HG02571 (cell line): ENCODE data around the gene CDIPT.

ENCODE experiments used
- ATAC-seq: cut with Tn5 transposase; IDR thresholded peaks from one replicate; pipeline ENCODE4 v1.9.1; 2021; ENCODE audit warnings: mild to moderate bottlenecking, moderate library complexity; ENCODE audit not compliant: unreplicated experiment

Gene CDIPT

GRCh38 chr16:29860218-29860617 lies 2.8 kb downstream of the CDIPT start:
- no peak for ATAC-seq

GRCh38 chr16:29858974-29859373 lies 4.1 kb downstream of the CDIPT start:
- no peak for ATAC-seq

- ATAC-seq = no peak
These were observed 4.7 kb downstream of the CDIPT start for GRCh38 chr16:29858149-29858849.

- ATAC-seq = no peak
These were observed 5.8 kb downstream of the CDIPT start for GRCh38 chr16:29857133-29857760.

GRCh38 chr16:29854520-29855100 lies 8.4 kb downstream of the CDIPT start:
- no peak for ATAC-seq

- ATAC-seq = no peak
These were observed 10.4 kb downstream of the CDIPT start for GRCh38 chr16:29852654-29853053.

GRCh38 chr16:29850998-29851397 lies 12.0 kb downstream of the CDIPT start:
- ATAC-seq = no peak

- ATAC-seq = no peak
These were observed 13.5 kb downstream of the CDIPT start for GRCh38 chr16:29849505-29849904.

- no peak for ATAC-seq
These were observed 14.4 kb downstream of the CDIPT start for GRCh38 chr16:29848420-29849297.

GRCh38 chr16:29845656-29846055 lies 17.4 kb downstream of the CDIPT start:
- no peak for ATAC-seq

- ATAC-seq = no peak
These were observed 18.3 kb downstream of the CDIPT start for GRCh38 chr16:29844575-29845331.

- no peak for ATAC-seq
These were observed 19.1 kb downstream of the CDIPT start for GRCh38 chr16:29843931-29844330.

GRCh38 chr16:29842732-29843346 lies 20.2 kb downstream of the CDIPT start:
- no peak for ATAC-seq

- ATAC-seq = no peak
These were observed 21.4 kb downstream of the CDIPT start for GRCh38 chr16:29841631-29842030.

GRCh38 chr16:29840240-29840639 lies 22.8 kb downstream of the CDIPT start:
- no peak for ATAC-seq

- ATAC-seq = no peak
These were observed 23.2 kb downstream of the CDIPT start for GRCh38 chr16:29839822-29840221.

GRCh38 chr16:29837841-29838240 lies 25.2 kb downstream of the CDIPT start:
- ATAC-seq = no peak

- no peak for ATAC-seq
These were observed 26.4 kb downstream of the CDIPT start for GRCh38 chr16:29836623-29837022.

GRCh38 chr16:29835926-29836325 lies 27.1 kb downstream of the CDIPT start:
- no peak for ATAC-seq

- ATAC-seq = no peak
These were observed 28.9 kb downstream of the CDIPT start for GRCh38 chr16:29834079-29834478.
